ENCODE data around the gene LENG9.

LENG9 gene

DNA sequence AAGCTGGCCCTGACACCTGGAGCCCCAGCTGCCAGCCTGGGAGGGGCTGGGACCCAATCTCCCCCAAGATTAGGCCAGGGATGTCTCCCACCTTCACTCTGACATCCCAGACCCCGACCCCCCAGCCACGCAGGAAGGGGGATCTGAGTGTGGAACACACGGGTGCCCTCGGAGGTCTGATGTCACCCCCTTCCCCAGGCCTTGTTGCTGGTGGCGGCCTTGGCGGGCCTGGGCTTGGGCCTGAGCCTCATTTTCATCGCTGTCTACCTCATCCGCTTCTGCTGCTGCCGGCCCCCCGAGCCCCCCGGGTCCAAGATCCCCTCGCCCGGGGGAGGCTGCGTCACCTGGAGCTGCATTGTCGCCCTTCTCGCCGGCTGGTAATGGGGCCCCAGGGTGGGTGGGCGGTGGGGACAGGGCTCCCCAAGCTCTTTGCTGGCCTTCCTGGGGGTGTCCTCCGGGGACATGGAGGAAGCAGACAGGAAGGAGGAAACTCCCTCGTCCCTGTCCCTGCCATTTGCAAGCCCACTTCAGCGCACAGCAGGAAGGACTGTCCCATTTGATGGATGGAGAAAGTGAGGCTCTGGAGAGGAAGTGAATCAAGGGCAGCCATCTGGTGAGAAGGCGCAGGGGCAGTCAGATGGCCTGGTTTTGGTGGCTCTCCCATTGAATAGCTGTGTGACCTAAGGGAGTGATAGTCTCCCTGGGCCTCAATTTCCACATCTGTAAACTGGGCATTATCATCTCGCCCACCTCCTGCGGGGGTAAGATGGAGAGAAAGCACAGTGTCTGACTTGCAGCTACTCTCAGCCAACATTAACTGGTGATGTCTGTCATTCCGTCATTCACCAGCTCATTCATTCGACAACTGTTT is 44.4 kb downstream of the LENG9 start:
- DNase-seq, result no peak

DNA sequence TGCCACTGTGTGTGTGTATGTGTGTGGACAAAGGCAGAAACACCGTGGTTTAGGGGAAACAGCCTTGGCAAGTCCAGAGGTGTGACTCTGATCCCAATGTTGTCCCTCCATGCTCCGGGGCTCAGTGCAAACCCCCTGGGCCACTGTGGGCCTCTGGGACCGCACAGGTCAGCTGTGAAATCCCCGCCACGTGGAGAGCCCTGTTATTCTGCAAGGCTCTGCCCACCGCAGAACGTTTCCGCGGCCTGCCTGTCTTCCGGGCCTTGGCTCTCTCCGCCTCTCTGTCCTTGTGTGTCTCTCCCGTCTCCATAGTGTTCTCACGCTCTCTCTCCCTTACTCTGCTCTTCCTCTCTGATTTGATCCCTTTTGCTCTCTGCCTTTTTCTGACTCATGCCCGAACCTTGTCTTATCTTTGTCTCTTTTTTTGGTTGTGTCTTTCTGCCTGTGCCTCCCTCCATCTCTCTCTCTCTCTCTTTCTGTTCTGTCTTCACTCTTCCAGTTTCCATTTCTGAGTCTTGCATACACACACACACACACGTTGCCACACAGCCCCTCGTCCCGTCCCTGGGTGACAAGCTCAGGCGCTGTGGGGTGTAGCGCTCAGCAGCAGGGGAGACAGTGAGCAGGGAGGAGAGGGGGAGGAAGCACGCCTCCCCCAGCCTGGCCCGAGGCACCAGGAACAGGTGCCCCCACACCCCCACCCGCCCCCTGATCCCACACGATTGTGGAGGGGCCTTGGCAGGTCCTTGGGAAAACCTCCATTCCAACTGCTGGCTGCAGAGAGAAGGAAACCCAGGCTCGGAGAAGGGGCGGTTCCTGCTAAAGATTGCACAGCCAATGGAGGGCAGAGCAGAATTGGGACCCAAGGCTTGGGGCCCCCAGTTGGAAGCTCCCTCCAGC is 45.3 kb downstream of the LENG9 start:
- no peak for DNase-seq

DNA sequence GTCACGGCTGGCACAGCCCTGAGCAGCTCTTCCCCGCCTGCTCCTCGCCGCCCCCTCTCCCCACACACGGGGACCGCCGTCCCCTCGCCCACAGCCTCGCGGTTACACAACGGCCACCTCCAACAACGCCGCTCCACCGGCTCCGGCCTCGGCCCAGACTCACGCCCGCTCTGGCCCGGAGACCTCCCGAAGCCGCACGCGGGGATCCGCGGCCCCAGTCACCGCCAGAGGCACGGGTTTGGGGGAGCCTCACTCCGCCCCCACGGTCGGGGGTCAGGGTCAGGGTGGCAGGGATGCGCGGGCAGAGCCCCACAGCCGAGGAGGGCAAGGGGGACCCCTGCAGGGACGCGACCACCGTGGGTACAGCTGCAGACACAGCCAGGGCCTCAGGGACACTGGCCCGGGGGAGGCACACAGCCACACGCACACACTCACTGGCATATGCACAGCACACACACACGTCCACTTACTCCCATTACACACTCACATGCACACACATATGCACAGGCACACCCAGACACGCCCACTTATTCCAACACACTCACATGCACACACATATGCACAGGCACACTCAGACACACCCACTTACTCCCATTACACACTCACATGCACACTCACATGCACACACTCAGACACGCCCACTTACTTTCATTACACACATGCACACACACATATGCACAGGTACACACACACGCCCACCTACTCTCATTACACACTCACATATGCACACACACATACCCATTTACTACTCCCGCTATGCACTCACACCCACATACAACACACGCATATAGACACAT is 46.7 kb downstream of the LENG9 start:
- DNase-seq, result no peak

DNA sequence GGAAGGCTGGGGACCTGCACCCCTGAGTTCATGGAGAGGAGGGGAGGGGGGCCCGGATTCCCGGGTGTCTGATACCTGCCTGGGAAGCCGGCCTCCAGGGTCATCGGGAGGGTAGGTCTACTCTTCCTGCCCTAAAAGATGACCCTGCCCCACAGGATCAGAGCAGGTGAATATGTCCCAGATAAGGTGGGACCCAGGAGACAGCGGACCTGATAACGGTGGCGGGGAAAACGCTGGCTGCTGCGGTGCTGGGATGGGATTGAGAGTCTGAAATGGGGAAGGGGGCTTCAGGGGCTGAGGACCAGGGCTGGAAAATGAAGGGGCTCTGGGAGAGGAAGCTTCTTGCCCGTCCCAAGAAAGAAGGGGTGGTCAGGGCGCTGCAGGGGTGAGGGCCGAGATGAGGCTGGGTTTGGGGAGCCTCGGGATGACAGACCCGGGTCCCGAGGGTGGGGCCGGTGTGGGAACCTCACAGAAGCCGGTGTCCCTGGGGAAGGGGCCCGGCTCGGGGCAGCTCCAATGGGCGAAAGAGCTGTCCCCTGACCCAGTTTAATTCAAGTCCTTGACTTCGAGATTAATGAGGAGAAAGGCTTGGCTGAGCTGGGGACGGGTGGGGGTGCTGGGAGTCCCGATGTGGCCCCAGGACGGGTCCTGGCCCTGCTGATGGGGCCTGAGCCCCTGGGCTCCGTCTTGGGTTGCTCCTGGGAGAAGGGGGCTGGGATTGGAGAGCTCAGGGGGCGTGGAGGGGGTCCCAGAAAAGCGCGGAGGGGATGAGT is 47.5 kb downstream of the LENG9 start:
- no peak for DNase-seq

DNA sequence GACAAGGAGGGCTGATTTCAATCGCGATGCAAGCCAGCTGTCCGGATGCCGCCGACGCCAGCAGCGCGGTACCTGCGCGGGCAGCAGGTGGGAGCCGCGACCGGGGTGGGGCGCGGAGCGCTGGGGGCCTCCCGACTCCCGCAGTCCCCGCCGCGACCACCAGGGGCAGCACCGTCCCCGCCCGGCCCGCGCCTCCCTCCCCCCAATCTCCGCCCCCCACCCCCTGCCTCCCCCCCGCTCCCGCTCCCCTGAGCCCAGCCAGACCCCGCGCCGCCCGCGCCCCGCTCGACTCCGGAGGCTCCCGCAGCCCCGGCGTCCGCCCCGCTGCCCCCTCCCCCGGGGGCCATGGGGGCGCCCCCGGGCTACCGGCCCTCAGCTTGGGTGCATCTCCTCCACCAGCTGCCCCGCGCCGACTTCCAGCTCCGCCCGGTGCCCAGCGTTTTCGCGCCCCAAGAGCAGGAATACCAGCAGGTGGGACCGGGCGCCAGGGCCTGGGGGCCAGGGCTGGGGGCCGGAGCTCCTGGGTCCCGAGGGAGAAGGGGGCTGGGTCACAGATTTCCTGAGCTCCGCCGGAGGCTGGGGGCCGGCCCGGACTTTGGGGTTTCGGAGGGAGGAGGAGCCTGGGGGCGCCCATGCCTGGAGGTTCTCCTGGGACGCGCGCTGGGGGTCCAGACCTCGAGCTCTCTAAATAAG is 48.2 kb downstream of the LENG9 start, which contains the start of gene TTYH1:
TSS of gene TTYH1 (plus strand) at position 257 of the 693 bp plus-strand sequence. CDS start at position 346, 89 bp downstream.
- no peak for DNase-seq

DNA sequence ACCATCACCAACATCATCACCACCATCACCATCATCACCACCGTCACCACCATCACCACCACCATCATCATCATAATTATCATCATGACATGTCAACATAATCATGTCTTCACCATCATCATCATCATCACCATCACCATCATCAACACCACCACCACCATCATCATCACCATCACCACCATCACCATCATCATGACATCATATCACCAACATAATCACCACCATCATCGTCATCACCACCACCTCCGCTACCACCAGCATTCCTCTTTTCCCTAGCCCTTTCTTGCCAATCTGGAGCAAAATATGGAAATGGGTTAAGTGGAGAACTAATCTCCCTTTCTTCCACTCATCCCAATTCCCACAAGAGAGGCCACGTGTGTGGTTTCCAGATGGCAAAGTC is 49.4 kb downstream of the LENG9 start:
- DNase-seq, result no peak

DNA sequence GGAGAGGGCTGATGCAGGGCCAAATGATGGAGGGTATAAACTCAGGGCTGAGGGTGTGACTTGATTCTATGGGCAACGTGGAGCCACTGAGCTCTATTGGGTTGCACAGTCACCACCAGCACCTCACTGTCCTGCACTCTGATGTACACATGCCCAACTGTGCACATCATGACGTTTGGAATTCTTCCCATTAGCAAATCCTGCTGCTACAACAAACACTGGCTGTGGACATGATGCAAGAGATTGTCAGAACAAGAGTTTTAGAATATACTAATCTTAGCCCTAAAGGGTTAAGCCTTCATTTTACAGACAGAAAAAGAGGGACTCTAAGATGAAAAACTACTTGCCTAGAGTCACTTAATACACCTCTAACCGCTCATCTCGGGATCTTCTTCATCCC is 50.7 kb downstream of the LENG9 start:
- DNase-seq, result no peak
